ENCODE data around the gene NUDT9. TPM values are rescaled to one million over a fixed set of nuclear protein-coding genes. Genes with fewer than 3 reads are reported as not detected.
"Not testable (repeated sequence)": the region's sequence is repeated elsewhere in the genome, so short reads cannot be mapped to it uniquely, and the experiment has no call there.

NUDT9 gene
- total RNA-seq, 1 experiment from 2014 or later = 17.6 TPM

- Mint-ChIP-seq H3K9me3 (ENCODE audit: unreplicated experiment) (no peaks in the 10 kb centered on the region), H3K4me1 (ENCODE audit: insufficient read depth, unreplicated experiment) (peaks cover 9% of the 10 kb centered on the region), H3K27me3 (ENCODE audit: insufficient read depth, unreplicated experiment) (no peaks in the 10 kb centered on the region), H3K36me3 (ENCODE audit: insufficient read depth, unreplicated experiment) (peaks cover 7% of the 10 kb centered on the region), H3K4me3 (ENCODE audit: unreplicated experiment) (peak overlapping the region; percentile 98), H3K27ac (ENCODE audit: low read depth, unreplicated experiment) (peak overlapping the region; percentile 100)
- no TSS peak for BruUV-seq (replicated peaks)
- intact Hi-C loops (cut with micrococcal nuclease) = loop anchor here (5.0 kb wide), 1 partner anchor 66 kb away; no protein-coding TSS in a partner anchor
- TF ChIP-seq CTCF (IDR thresholded peaks at IDR 0.05; ENCODE audit: unreplicated experiment) = no peak
- CTCF ChIA-PET = interaction anchor here (1.4 to 1.7 kb wide), 3 partner anchors 13 to 48 kb away, joined by 3 to 6 read pairs (median 6); no protein-coding TSS in a partner anchor
- peak; percentile 37 for DNase-seq (ENCODE audit: unreplicated experiment)
- POLR2A ChIA-PET = interaction anchor here (0.6 to 3.5 kb wide), 17 partner anchors 9 to 828 kb away, joined by 3 to 54 read pairs (median 5); partner anchors contain the start of gene HSD17B11
Observed at GRCh38 chr4:87423317-87424098, 1.1 kb downstream of the NUDT9 start.

GRCh38 chr4:87424099-87424543, 1.7 kb downstream of the NUDT9 start:
- H3K9me3 Mint-ChIP-seq (ENCODE audit: unreplicated experiment); DNase-seq (ENCODE audit: unreplicated experiment); H3K36me3 Mint-ChIP-seq (ENCODE audit: insufficient read depth, unreplicated experiment); H3K27me3 Mint-ChIP-seq (ENCODE audit: insufficient read depth, unreplicated experiment); BruUV-seq (replicated peaks); H3K4me1 Mint-ChIP-seq (ENCODE audit: insufficient read depth, unreplicated experiment): not testable (repeated sequence)
- CTCF ChIA-PET = interaction anchor here (0.7 to 1.7 kb wide), 5 partner anchors 12 to 571 kb away, joined by 3 to 7 read pairs (median 6); no protein-coding TSS in a partner anchor
- H3K27ac Mint-ChIP-seq (ENCODE audit: low read depth, unreplicated experiment) = peak overlapping the region; percentile 100
- POLR2A ChIA-PET = interaction anchor here (1.5 to 3.5 kb wide), 2 partner anchors 10 to 34 kb away, joined by 4 to 54 read pairs; partner anchors contain the start of gene HSD17B11
- intact Hi-C loops (cut with micrococcal nuclease) = loop anchor here (5.0 kb wide), 1 partner anchor 67 kb away; no protein-coding TSS in a partner anchor
- H3K4me3 Mint-ChIP-seq (ENCODE audit: unreplicated experiment) = peak overlapping the region; percentile 98

- BruUV-seq (replicated peaks) = no TSS peak
- TF ChIP-seq CTCF (IDR thresholded peaks at IDR 0.05; ENCODE audit: unreplicated experiment) = no peak
- H3K27ac Mint-ChIP-seq (ENCODE audit: low read depth, unreplicated experiment) = no peak overlapping the region
- no peak overlapping the region for H3K4me3 Mint-ChIP-seq (ENCODE audit: unreplicated experiment)
- POLR2A ChIA-PET = interaction anchor here (0.6 to 1.2 kb wide), 6 partner anchors 10 to 132 kb away, joined by 3 to 8 read pairs (median 4); partner anchors contain the start of gene HSD17B11
- intact Hi-C loops (cut with micrococcal nuclease) = loop anchor here (1.0 kb wide), 1 partner anchor 50 kb away; no protein-coding TSS in a partner anchor
- H3K4me1 Mint-ChIP-seq (ENCODE audit: insufficient read depth, unreplicated experiment) = peaks cover 9% of the 10 kb centered on the region
- H3K9me3 Mint-ChIP-seq (ENCODE audit: unreplicated experiment) = no peaks in the 10 kb centered on the region
- CTCF ChIA-PET = no interaction called here
- peaks cover 7% of the 10 kb centered on the region for H3K36me3 Mint-ChIP-seq (ENCODE audit: insufficient read depth, unreplicated experiment)
- no peak for DNase-seq (ENCODE audit: unreplicated experiment)
- H3K27me3 Mint-ChIP-seq (ENCODE audit: insufficient read depth, unreplicated experiment) = no peaks in the 10 kb centered on the region
Observed at GRCh38 chr4:87425711-87426110, 3.3 kb downstream of the NUDT9 start.

- POLR2A ChIA-PET = interaction anchor here (0.6 kb wide), 1 partner anchor 15 kb away, joined by 4 read pairs; no protein-coding TSS in a partner anchor
- BruUV-seq (replicated peaks) = no TSS peak
- Mint-ChIP-seq H3K36me3 (ENCODE audit: insufficient read depth, unreplicated experiment) (peaks cover 6% of the 10 kb centered on the region), H3K27me3 (ENCODE audit: insufficient read depth, unreplicated experiment) (no peaks in the 10 kb centered on the region), H3K4me3 (ENCODE audit: unreplicated experiment) (no peak overlapping the region), H3K27ac (ENCODE audit: low read depth, unreplicated experiment) (no peak overlapping the region), H3K4me1 (ENCODE audit: insufficient read depth, unreplicated experiment) (peaks cover 6% of the 10 kb centered on the region), H3K9me3 (ENCODE audit: unreplicated experiment) (no peaks in the 10 kb centered on the region)
- no peak for DNase-seq (ENCODE audit: unreplicated experiment)
- intact Hi-C loops (cut with micrococcal nuclease) = no loop called here
- CTCF ChIA-PET = interaction anchor here (0.7 kb wide), 1 partner anchor 436 kb away, joined by 3 read pairs; no protein-coding TSS in a partner anchor
- no peak for TF ChIP-seq CTCF (IDR thresholded peaks at IDR 0.05; ENCODE audit: unreplicated experiment)
Observed at GRCh38 chr4:87426865-87427517, 4.6 kb downstream of the NUDT9 start.
